HG03442 (cell line): ENCODE data around the gene CREB1.
"Not testable (repeated sequence)": the region's sequence is repeated elsewhere in the genome, so short reads cannot be mapped to it uniquely, and the experiment has no call there.

Source experiments
- ATAC-seq: cut with Tn5 transposase; IDR thresholded peaks from one replicate; pipeline ENCODE4 v1.9.1; 2021; ENCODE audit warnings: mild to moderate bottlenecking, moderate library complexity; ENCODE audit not compliant: unreplicated experiment

Gene CREB1

GRCh38 chr2:207529330-207530159, at the start of gene CREB1:
CREB1 (plus strand) TSS chr2:207529962; CDS start chr2:207555636, 25,674 bp downstream.
- peak; percentile 84 for ATAC-seq

- no peak for ATAC-seq
Measured at GRCh38 chr2:207480521-207481040, 49.2 kb upstream of the CREB1 start.

- ATAC-seq = no peak
Measured at GRCh38 chr2:207481924-207482323, 47.8 kb upstream of the CREB1 start.

- ATAC-seq = no peak
Measured at GRCh38 chr2:207482630-207483029, 47.1 kb upstream of the CREB1 start.

DNA sequence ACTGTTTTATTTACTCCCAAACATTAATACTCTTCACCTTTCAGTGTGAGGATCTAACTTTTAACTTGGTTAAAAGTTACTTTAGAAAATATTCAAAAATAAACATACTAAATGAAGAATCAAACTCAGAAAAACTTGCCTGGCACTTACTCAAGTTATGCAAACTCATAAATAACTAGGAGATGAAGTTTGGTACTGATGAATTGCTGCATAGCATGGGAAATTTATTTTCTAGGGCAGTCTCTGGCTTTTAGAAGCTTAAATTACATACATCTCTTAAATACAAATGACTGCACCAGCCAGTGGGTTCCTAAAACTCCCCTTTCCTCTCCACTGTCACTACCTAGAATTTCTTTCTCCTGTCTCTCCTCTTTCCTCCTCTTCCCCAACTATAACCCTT, 46.7 kb upstream of the CREB1 start:
- ATAC-seq = no peak

- ATAC-seq = no peak
Measured at GRCh38 chr2:207483477-207483876, 46.3 kb upstream of the CREB1 start.

DNA sequence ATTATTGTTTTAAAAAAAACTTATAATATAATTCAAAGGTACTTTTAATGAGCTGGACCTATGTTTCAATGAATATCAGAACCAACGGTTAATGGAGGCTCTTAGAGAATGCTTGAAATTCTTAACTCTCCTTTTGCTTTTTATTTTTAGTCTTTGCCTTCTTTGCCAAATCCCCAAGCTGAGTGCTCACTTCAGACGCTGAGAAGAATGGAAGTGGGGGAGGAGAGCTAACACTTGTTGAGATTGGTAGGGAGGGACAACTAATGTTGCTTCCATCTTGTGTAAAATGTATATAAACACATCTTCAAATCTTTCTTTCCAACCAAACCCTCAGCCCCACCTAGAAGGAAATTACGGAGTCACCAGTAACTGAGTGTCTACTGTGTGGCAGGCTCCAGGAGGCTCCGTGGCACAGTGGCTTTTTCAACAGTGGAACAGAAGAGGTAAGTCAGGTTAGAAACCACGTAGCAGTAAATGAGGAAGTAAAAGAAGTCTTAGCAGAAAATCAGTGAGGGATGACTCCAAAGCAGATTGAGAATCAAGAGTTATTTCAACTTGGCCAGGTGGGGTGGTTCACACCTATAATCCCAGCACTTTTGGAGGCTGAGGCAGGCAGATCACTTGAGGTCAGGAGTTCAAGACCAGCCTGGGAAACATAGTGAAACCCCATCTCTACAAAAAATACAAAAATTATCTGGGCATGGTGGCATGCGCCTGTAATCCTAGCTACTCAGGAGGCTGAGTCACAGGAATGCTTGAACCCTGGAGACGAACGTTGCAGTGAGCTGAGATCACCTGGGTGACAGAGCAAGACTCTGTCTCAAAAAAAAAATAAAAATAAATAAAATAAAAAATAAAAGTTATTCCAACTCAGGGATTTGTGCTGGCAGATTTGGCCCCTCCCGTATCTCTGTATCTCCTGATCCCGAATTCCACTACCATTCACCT, 45.0 kb upstream of the CREB1 start:
- peak; percentile 57 for ATAC-seq

DNA sequence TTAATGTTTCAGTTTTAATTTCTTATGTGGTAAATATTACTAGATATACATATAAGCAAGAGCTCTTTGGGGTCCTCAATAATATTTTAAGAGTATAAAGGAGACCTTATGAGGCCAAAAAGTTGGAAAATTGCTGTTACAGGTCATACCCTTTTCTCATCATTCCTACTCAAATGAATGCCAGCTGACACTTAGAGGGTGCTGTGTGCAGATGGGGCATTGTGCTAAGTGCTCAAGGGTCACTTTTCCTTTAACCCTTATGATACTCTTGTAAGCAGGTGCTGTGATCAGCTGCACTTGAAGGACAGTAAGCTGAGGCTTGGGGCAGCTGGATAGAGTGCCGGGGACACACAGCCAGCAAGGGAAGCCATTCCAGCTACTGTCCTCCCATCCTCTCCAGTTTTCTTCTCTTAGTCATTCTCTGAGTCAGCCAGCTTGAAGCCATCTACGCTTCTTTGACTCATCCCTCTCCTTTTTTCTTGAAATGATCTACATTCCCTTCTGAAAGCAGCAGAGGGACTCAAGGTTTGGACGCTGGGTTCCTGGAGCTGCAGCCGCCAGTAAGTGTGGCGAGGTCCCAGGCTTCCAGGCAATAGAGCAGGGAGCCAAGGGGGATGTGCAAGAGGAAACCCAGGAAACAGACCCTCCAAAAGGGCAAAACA, 42.0 kb upstream of the CREB1 start:
- no peak for ATAC-seq

DNA sequence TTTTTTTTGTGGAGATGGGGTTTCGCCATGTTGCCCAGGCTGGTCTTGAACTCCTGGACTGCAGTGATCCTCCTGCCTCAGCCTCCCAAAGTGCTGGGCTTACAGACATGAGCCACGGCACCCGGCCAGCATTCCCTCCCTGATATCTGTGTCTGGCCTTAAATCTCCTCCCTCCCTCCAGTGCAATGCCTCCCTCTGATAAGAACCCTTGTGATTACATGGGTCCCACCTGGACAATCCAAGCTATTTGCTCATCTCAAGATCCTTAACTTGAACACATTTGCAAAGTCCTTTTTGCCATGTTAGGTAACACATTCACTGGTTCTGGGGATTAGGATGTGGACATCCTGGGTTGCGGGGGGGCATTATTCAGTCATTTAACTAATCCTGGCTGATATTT, 40.5 kb upstream of the CREB1 start:
- no peak for ATAC-seq

DNA sequence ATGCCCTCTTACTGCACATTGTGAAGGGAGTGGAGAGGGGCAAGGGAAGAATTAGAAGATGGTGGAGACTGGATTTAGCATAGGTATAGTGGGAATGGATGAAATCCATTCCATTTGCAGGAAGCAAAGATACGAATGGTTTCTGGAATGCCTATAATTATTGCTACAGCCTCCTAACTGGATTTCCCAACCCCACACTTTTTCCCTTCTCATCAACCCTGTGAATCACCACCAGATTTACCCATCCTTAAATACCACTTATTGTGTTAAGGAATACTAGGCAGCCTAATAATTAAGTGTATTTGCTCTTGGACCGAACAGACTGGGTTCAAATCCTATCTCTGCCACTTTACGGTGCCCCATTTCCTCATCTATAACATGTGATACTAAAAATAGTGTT, 39.3 kb upstream of the CREB1 start:
- no peak for ATAC-seq

DNA sequence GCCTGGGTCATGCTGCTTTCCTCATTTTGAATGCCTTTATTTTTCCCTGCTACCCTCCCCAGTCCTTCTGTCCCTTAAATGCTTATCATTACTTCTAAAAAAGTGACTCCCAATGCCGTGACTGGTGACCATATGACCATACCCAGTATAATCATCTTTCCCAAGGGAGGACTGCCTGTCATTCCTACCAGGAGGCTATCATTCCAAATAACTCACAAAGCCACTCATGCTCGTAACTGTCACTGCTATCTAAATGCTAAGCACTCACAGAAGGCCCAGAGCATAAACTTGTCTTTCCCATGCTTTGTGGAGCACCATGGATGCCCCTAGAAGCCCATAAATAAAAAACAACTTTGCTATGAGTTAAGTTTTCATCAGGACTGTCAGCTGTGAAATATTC, 38.7 kb upstream of the CREB1 start:
- ATAC-seq = no peak

GRCh38 chr2:207491956-207492355, 37.8 kb upstream of the CREB1 start:
- ATAC-seq = no peak

DNA sequence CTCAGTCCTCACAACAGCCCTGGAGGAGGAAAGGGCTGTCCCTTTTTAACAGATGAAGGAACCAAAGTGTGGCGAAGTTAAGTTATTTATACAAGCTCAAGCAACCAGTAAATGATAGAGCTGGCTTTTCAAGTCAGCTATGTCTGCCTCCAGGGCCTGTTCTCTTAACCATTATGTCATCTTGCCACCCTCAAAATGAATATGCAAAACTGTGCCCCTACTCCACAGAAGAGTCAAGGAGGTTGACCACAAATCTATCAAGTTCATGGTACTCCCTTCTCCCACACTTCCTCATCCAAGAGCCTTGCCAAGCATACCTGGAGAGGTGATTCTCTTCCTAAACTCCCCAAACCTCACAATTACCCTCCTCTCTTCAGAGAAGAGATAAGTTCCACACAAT, 37.3 kb upstream of the CREB1 start:
- ATAC-seq = no peak

DNA sequence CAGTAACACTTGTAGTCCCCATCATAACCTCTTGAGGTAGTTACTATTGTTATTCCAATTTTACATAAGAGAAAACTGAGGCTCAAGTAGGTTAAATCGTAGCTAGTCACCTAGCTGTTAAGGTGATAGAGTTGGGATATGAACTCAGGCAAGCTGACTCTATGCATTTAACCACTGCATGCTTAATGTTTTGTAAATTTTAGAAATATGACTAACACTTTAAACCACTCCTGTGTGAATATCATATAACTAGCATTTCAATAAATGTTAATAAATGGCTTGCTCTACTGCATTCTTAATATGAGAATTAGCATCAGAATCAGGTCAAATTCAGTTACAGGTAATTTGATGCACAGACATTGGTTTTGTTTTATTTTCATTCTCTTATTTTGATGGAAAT, 35.6 kb upstream of the CREB1 start:
- no peak for ATAC-seq

DNA sequence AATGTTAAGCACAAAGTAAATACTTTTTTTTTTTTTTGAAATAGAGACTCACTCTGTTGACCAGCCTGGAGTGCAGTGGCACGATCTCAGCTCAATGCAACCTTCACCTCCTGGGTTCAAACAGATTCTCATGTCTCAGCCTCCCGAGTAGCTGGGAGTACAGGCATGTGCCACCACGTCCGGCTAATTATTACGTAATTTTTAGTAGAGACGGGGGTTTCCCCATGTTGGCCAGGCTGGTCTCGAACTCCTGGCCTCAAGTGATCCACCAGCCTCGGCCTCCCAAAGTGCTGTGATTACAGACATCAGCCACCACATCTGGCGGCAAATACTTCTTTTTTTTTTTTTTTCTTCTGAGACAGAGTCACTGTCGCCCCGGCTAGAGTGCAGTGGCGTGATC, 32.8 kb upstream of the CREB1 start:
- not testable (repeated sequence) for ATAC-seq

DNA sequence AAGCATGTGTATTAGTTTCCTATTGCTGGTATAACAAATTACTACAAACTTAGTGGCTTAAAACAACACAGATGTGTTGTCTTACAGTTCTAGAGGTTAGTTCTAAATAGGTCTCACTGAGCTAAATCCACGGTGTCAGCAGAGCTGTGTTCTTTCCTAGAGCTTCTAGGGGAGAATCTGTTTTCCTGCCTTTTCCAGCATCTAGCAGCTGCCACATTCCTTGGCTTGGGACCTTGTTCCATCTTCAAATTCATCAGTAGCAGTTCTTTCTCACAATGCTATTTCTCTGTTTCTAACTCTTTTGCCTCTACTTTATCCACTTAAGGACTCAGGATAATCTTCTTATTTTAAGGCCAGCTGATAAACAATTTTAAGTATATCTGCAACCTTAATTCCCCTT, 32.2 kb upstream of the CREB1 start:
- ATAC-seq = no peak

- ATAC-seq = no peak
Measured at GRCh38 chr2:207498427-207498826, 31.3 kb upstream of the CREB1 start.

DNA sequence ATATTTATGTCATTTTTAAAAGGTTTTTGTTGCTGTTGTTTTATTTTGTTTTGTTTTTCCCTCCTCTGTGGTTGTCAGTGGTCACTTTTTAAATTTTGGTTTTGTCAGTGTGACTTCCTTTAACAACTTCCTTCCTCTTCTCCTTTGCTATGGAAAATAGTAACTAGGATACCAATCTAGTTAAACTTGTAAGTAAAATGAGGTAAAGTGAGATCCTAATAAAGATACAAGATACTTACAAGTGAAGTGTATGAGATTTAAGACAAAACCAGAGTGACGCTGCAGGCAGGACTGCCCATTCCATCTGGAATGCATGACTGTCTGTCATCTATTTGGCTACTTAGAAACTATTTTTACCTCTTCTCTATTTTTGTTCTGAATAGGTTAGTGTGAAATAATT, 30.6 kb upstream of the CREB1 start:
- no peak for ATAC-seq

- no peak for ATAC-seq
Measured at GRCh38 chr2:207501802-207502576, 27.8 kb upstream of the CREB1 start.

DNA sequence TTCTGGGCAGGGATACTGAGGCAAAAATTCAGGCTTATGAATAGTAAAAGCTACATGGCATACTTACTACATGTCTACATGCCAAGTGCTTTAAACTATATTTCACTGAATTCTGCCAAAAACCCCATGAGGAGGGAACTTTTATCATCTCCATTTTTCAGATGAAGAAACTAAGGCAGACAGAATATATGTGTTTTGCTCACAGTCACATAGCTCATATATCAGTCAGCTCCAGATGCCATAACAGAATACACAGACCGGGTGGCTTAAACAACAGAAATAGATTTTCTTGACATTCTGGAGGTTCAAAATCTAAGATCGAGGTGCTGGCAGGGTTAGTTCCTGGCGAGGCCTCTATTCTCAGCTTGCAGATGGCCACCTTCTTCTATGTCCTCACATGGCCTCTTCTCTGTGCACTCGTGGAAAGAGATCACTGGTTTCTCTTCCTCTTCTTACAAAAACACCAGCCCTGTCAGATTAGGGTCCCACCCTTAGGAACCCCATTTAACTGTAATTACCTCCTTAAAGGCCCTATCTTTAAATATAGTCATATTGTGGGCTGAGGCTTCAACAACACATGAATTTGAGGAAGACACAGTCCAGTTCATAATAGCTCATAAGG, 27.1 kb upstream of the CREB1 start:
- peak; percentile 37 for ATAC-seq
